GM18873 (cell line): Measurements from ENCODE around the gene ZFYVE28.

ENCODE experiments used
- ATAC-seq: cut with Tn5 transposase; IDR thresholded peaks from one replicate; pipeline ENCODE4 v1.9.1; 2021; ENCODE audit warnings: mild to moderate bottlenecking, moderate library complexity, moderate number of reproducible peaks; ENCODE audit not compliant: unreplicated experiment, low FRiP score

Gene ZFYVE28

GRCh38 chr4:2446656-2447564, 28.5 kb upstream of the ZFYVE28 start:
- no peak for ATAC-seq

GRCh38 chr4:2445571-2445970, 27.1 kb upstream of the ZFYVE28 start:
- ATAC-seq: no peak

- ATAC-seq: no peak
Observed at GRCh38 chr4:2445130-2445529, 26.7 kb upstream of the ZFYVE28 start.

- no peak for ATAC-seq
Observed at GRCh38 chr4:2443956-2444740, 25.7 kb upstream of the ZFYVE28 start.

GRCh38 chr4:2443061-2443730, 24.8 kb upstream of the ZFYVE28 start:
- ATAC-seq: no peak

GRCh38 chr4:2442175-2442993, 23.9 kb upstream of the ZFYVE28 start:
- ATAC-seq: no peak

- ATAC-seq: peak; percentile 79
Observed at GRCh38 chr4:2441393-2442174, 23.1 kb upstream of the ZFYVE28 start.

GRCh38 chr4:2438822-2439718, 20.6 kb upstream of the ZFYVE28 start:
- no peak for ATAC-seq

GRCh38 chr4:2437475-2438215, 19.2 kb upstream of the ZFYVE28 start:
- no peak for ATAC-seq

GRCh38 chr4:2436761-2437474, 18.5 kb upstream of the ZFYVE28 start:
- no peak for ATAC-seq

- no peak for ATAC-seq
Observed at GRCh38 chr4:2436301-2436700, 17.9 kb upstream of the ZFYVE28 start.

GRCh38 chr4:2434420-2434819, 16.0 kb upstream of the ZFYVE28 start:
- ATAC-seq: no peak

GRCh38 chr4:2433609-2434350, 15.3 kb upstream of the ZFYVE28 start:
- no peak for ATAC-seq

GRCh38 chr4:2432991-2433530, 14.6 kb upstream of the ZFYVE28 start:
- no peak for ATAC-seq

GRCh38 chr4:2432004-2432403, 13.6 kb upstream of the ZFYVE28 start:
- ATAC-seq: no peak
